ENCODE results near the gene WDR18. TPM values are rescaled to one million over a fixed set of nuclear protein-coding genes. Genes with fewer than 3 reads are reported as not detected.

Gene WDR18
- total RNA-seq, 1 experiment from 2014 or later: 94.7 TPM

GRCh38 chr19:940591-941291, 43.4 kb upstream of the WDR18 start:
- Histone ChIP-seq H3K18ac (ENCODE audit: insufficient read length, low read depth, low read length) (no peak overlapping the region), H3K79me1 (ENCODE audit: insufficient read depth, low read depth, low read length, poor library complexity, severe bottlenecking) (no peaks in the 10 kb centered on the region)
- peak overlapping the region in 2 of 3 experiments; percentile 84 to 85; a peak in 2 of 7 replicates for H3K27ac Mint-ChIP-seq

More at GRCh38 chr19:940591-941291, 43.4 kb upstream of the WDR18 start:
- no peak overlapping the region for H2BK12ac ChIP-seq (ENCODE audit: insufficient read length, low read depth, low read length)
- H2BK5ac ChIP-seq (ENCODE audit: insufficient read length, low read length): no peak overlapping the region
- no peak for TF ChIP-seq CTCF (conservative IDR thresholded peaks at IDR 0.05)
- no peaks in the 10 kb centered on the region for H3K27me3 ChIP-seq (ENCODE audit: insufficient read depth, low read length)
- no peak overlapping the region for H4K5ac ChIP-seq (ENCODE audit: insufficient read length, low read depth, low read length)
- no peak overlapping the region for H2AK5ac ChIP-seq (ENCODE audit: insufficient read length, low read length)
- no peak for DNase-seq
- no peak overlapping the region for H2BK20ac ChIP-seq (ENCODE audit: low read depth, low read length, poor library complexity, severe bottlenecking)
- 0 out of 4 replicates have a peak, but pooled peaks cover 0 to 3% of the 10 kb centered on the region in 2 experiments for H3K4me1 Mint-ChIP-seq
- H4K20me1 ChIP-seq (ENCODE audit: control insufficient read depth, insufficient read depth, insufficient read length): peaks cover 8% of the 10 kb centered on the region
- no peaks in the 10 kb centered on the region for H3K23me2 ChIP-seq (ENCODE audit: insufficient read length, low read depth, low read length, poor library complexity, severe bottlenecking)
- no peak overlapping the region for H2BK15ac ChIP-seq (ENCODE audit: low read depth, low read length)
- peaks cover 10% of the 10 kb centered on the region; the same call in 1 of the 2 replicates for H3K79me2 ChIP-seq (ENCODE audit: insufficient read depth, low read length)
- H3K4me1 ChIP-seq (ENCODE audit: insufficient read depth, low read length): no peaks in the 10 kb centered on the region
- no peak overlapping the region for H3T11ph ChIP-seq (ENCODE audit: low read length)
- no peak overlapping the region for H3K23ac ChIP-seq (ENCODE audit: insufficient read length, low read depth, low read length)
- no peaks in the 10 kb centered on the region for H3K9me3 Mint-ChIP-seq
- H3K9me3 ChIP-seq (ENCODE audit: control insufficient read depth, low read depth, low read length): no peaks in the 10 kb centered on the region
- H3K9ac ChIP-seq (ENCODE audit: extremely low read depth, insufficient read length, low read length): no peak overlapping the region
- H4K91ac ChIP-seq (ENCODE audit: insufficient read length, low read depth, low read length): no peak overlapping the region
- no peak overlapping the region; a peak in 1 of 5 replicates for H3K4me3 Mint-ChIP-seq
- no peak overlapping the region for H3K4ac ChIP-seq (ENCODE audit: low read depth, low read length)
- H2BK120ac ChIP-seq (ENCODE audit: low read depth, low read length, poor library complexity, severe bottlenecking): no peak overlapping the region
- WGBS (ENCODE audit: extremely low coverage, insufficient read length, low lambda C conversion rate): no CpG with 5 or more reads among the region's 64 CpGs
- peaks cover 19 to 47% (median 46%) of the 10 kb centered on the region in 3 experiments; a peak in 6 of 7 replicates for H3K36me3 Mint-ChIP-seq (ENCODE audit: insufficient read depth in 1 of 3, low read depth in 3 of 3)
- H4K8ac ChIP-seq (replicated peaks; ENCODE audit: insufficient read length, low read depth, low read length): no peak overlapping the region
- no peaks in the 10 kb centered on the region; the same call in 1 of the 2 replicates for H3K27me3 Mint-ChIP-seq (ENCODE audit: low read depth)
- H2AFZ ChIP-seq (ENCODE audit: low read length): no peak overlapping the region
- H3K27ac ChIP-seq (ENCODE audit: insufficient read length, low read depth, low read length): no peak overlapping the region
- H3K56ac ChIP-seq (ENCODE audit: insufficient read length, low read depth, low read length): no peak overlapping the region
- H3K14ac ChIP-seq (ENCODE audit: insufficient read depth, low read length): no peak overlapping the region; the same call in 1 of the 2 replicates
- H3K4me2 ChIP-seq (ENCODE audit: insufficient read depth, insufficient read length, low read length): no peak overlapping the region

All from H9 (cell line).